Ramos (cell line): Measurements from ENCODE around the gene TAL1.
"Not testable (repeated sequence)": the region's sequence is repeated elsewhere in the genome, so short reads cannot be mapped to it uniquely, and the experiment has no call there.

Source experiments
- in situ Hi-C: fragments of 300-500 bp; cut with MboI; formaldehyde crosslinking; loops from one replicate; pipeline ENCODE4 v1.14.3; 2022; ENCODE audit warnings: low sequenced_read_pairs; ENCODE audit not compliant: unreplicated experiment

TAL1 gene

DNA sequence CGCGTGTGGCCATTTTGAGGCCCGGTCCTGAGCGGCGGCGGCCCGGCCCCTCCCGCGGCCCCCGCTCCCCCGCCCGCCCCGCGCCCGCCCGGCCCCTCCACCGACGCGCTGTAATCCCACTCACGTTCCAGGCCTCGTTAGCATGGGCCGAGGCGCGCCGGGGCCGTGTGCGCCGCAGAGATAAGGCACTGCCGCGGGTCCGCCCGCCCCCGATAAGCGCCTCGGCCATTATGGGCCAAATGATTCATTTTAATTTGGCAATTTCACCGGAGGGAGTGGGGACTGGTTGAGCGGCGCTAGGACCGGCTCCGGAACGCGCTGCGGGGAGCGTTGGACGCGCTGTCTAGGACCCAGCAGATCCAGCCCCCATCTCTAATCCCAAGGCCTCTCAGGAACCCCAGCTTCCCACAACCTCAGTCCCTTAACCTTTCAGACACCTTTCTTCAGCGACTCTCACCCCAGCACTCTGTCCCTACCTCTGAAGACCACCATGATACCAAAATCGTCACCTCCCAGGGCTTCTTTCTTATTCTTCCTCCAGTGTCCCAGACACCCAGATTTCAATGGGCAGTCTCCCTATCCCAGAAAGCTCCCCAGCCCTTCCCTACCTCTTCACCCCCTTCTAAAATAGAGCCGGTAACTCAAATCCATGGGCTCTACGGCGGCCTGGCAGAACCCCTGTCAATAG lies at the start of gene TAL1:
Gene TAL1 (minus strand): TSS at position 39 of the 688 bp plus-strand sequence. CDS start 6,337 bp downstream, outside the sequence.
- in situ Hi-C loops: no loop called here

DNA sequence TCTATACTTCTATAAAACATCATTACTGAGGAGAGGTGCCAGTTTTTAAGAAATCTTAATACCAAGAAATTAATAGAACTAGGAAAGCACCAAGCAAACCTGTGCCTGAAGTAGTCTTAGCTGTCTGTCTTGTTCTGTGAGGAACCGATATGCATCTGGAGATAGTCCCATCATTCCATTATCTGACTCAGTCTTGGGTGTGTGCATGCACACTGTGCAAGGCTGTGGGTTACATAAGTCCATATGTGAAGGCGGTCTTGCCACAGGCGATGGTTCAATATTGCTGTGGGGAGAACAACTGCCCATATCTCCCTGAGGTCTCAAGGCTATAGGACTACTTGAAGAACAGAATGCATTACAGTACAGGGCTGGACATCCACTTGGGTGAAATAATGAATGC lies 48.1 kb upstream of the TAL1 start:
- in situ Hi-C loops: no loop called here

DNA sequence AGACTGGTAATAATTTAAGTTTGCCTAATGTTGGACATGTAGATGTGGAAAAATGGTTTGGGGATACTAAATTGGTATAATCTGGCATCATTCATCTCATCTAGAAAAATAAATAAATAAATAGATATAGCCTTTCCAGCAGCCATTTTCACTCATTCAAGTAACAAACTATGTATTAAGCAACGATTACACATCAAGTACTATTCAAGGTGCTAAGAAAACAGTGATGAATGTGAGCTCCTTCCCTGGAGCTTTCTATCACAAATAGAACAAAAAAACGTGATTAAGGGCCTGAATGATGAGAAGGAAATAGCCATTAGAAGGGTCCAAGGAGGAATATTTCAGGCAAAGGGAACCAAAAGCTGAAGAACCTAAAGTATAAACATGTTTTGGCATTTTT lies 44.8 kb upstream of the TAL1 start:
- in situ Hi-C loops: no loop called here

DNA sequence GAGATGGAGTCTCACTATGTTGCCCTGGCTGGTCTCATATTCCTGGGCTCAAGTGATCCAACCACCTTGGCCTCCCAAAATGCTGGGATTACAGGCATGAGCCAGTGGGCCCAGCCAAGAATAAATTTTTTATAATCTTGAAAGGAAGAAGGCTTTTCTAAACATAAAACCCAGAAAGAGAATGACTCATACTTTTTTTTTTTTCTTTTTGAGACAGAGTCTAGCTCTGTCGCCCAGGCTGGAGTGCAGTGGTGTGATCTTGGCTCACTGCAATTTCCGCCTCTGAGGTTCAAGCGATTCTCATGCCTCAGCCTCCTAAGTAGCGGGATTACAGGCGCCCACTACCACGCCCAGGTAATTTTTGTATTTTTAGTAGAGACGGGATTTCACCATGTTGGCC lies 43.8 kb upstream of the TAL1 start:
- in situ Hi-C loops: not testable (repeated sequence)

DNA sequence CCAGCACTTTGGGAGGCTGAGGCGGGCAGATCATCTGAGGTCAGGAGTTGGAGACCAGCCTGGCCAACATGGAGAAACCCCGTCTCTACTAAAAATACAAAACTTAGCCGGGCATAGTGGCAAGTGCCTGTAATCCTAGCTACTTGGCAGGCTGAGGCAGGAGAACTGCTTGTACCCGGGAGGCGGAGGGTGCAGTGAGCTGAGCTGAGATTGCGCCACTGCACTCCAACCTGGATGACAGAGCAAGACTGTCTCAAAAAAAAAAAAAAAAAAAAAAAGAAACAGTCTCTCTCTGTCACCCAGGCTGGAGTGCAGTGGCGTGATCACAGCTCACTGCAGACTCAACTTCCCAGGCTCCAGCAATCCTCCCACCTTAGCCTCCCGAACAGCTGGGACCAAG lies 33.5 kb upstream of the TAL1 start:
- in situ Hi-C loops: not testable (repeated sequence)

DNA sequence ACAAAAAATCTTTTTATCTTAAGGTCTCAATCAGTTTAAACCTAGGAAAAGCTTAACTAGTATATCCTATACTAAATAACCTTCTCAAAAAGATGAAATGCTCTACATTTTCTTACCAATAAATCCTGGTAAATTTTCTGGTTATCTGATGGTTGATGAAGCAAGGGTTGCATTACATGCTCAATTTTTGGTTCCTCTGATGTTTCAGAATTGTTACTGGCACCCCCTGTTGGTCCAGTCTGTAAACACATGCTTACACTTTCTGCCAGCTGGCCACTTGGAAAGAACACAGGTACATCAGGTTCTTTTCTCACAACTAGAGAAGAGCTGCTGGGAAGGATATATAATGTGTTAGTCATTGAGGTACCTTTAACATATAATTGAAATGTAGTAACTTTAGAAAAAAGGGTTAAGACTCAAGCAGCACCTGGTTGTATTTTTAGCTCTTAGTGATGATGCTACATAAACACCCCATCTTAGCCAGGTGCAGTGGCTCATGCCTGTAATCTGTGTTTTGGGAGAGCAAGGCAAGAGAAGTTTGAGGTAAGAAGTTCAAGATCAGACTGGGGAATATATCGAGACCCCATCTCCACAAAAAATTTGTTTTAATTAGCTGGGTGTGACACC lies 30.9 kb upstream of the TAL1 start:
- in situ Hi-C loops: no loop called here

DNA sequence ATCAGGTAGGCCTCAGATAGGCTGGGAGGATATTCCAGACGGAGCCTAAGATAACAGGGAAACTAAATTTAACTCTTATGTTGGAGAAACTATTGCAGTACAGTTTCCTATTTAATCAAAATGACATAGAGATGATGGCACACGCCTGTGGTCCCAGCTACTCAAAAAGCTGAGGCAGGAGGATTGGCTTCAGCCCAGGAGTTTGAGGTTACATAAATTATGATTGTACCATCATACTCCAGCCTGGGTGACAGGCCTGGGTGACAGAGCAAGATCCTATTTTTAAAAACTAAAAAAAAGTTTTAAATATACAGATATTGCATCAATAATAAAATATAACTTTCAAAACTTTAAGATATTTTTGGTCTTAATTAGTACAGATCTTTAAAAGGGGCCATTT lies 25.2 kb upstream of the TAL1 start:
- in situ Hi-C loops: no loop called here

DNA sequence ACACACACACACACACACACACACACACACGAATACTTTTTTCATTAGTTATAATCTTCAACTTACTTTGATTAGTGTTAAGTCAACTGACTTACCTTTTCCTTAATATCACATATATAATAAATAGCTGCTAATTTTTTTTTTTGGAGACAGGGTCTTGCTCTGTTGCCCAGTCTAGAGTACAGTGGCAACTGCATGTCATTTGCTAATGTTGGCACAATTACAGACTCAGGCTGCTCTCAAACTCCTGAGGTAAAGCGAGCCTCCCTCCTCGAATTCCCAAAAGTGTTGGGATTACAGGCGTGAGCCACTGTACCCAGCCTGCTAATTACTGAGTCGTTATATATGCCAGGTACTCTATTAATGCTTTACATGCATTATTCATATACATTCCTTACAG lies 20.8 kb upstream of the TAL1 start:
- in situ Hi-C loops: no loop called here

DNA sequence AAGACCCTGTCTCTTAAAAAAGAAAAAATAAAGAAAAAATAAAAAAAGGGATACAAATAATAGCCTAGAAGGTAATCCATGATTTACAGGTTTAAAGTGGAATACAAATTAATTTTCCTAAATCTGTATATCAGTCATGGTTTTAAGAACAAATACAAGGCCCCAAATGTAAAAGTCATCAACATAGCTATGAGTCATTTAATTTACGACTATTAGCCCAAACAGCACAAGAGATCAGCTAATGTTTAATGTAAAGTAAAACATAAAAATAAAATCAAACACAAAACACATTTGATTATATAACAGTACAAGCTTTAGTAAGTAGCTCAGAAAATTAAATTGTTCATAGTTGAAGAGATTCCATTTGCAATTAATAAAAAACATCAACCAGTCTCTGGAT lies 20.3 kb upstream of the TAL1 start:
- in situ Hi-C loops: no loop called here

DNA sequence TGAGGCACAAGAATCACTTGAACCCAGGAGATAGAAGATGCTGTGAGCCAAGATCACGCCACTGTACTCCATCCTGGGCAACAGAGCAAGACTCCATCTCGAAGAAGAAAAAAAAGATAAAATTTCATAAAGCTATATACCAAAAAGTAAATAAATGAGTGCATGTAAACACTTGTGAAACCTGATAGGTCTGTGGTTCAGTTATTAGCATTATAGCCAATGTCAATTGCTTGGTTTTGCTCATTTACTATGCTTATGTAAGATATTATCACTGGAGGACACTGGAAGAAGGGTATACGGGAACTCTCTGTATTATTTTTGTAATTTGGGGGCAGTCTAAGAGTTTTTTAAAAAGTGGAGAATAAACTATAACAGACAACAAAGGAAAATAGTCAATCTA lies 17.7 kb upstream of the TAL1 start:
- in situ Hi-C loops: no loop called here

DNA sequence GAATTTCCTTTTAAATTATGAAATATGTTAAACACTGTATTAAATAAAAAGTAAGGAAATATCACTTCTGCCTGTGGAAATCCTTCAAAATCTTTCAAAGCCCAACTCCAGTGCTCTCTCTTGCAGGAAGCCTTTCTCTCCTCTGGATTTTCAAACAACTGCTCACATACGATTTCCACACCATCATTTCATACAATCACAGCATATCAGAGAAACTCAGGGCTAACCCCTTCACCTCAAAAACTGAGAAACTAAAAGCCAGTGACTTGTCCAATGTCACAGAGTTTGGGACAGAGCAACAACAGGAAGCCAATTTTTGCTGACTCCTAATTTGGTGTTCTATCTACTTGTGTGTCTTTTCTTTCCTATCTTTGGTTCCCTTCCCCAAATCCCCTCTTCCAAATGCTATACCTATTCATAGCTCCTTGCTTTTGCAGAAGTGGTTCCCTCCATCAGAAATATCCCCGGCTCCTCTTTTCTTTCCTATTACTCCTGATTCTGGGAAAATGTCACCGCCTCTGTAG lies 12.4 kb upstream of the TAL1 start:
- in situ Hi-C loops: no loop called here

DNA sequence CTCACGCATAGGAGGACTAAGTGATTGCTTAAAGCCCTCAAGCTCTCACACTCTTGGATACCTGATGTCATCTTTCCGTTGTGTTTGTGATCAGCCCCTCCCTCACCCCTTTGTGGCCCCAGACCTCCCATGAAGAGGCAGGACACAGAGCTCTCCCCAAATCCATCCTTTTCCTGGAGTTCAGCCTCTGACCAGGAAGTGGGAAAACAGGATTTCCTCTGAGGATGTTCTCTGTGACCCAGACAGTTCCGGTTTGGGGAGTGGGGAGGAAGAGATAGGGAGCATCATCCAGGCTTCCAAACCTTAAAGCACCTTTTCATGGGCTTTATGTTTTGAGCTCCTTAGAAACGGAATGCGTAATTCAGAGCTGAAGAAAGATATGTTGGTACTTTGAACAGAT lies 11.9 kb upstream of the TAL1 start:
- in situ Hi-C loops: no loop called here

DNA sequence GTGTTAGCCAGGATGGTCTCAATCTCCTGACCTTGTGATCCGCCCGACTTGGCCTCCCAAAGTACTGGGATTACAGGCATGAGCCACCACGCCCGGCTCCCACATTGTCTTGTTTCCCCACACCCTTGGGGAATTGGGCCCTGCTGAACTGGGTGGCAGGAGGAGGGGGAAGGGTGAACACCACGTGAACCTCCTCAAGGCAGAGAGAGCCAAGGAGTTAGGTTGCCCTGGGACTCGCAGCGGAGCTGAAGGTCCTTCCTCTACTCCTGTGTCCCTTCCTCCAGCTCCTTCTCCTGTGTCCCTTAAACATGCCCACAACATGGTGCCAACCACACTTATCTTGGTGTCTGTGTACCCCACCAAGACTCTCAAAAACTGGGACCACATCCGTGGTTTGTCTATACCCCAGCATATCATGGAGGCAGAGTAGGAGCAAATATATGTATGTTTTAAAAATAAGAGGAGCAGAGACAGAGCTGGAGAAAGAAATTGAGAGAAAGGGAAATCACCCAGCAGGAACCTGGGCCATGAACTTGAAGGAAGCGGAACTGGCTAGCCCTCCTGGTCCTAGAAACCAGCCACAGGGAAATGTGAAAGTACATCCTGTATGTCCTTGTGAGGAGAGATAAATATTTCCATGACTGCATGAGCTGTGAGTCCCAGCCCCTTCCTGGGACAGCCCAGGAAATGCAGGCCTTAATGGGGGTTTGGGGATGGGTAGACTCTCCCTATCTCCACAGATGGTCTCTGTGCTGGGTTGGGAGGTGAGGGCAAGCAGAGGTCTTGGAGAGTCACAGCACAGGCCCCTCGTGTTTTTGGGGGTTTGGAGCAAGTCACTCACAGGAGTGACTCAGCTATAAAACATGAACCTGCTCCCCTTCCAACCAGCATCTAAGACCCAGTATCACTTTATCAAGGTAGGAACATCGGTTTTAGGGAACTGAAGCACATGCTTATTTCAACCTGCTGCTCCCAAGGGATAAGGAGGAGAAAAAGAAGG lies 9.4 kb upstream of the TAL1 start:
- in situ Hi-C loops: no loop called here

DNA sequence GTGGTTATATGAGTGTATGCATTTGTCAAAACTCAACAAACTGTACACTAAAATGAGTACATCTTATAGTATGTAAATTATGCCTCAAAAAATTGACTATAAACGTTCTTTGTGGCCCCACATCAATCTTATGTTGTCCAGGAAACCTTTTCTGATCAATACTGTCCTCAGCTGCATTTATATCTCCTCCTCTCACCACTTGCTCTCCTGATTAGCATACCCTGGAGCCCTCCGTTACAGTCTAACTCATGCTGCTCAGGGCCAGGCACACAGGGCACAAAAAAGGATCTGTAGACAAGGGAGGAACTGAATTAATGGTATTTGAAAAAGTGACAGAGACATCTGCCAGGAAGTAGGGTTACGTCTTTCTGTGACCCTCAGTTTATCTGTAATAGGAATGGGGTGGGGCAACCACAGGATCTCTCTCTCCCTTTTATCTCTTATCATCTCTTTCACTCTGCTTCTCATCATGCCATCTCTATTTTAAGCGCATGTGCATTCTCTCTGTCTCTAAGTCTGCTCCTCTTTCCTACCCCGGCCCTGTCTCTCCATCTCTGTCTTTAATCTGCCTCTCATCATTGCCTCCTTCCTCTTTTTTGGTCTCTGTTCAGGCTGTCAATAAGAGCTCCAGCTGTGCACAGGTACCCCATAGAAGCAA lies 7.0 kb upstream of the TAL1 start:
- in situ Hi-C loops: no loop called here

DNA sequence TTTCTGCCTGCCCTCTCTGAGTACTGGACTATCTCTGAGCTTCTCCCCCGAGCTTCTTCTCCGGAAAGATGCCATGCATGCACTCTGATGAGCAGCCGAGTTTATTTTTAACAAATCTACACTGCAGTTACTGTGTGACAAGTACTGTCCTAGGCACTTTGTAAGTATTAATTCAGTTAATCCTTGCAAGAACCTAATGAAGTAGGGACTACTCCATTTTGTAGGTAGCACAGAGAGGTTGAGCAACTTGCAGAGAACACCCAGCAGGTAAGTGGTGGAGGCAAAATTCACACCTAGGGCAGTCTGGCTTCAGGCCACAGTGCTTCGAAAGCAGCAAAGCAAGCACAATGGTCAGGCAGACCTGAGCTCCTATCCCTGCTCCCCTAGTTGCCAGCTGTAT lies 3.8 kb upstream of the TAL1 start:
- in situ Hi-C loops: no loop called here

DNA sequence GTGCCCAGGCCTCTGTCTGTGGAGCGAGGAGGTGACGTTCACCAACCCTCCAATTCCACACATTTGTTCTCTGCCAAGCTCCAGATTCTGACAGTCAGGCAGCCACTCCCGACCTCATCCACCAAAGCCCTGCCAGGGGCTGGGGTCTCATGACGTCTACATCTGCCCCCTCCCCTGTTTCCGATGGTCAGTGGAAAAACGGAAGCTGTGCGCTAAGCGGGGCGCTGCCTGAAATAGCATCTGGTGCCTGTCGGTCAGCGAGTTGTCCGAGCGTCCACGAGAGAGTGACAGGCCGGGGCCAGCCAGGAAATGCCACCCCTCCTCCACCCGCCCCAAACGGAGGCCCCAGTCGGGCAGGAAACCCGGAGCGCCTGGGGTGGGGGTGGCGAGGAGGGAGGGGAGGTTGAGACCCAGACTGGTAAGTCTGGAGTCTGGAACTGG lies 3.2 kb upstream of the TAL1 start:
- in situ Hi-C loops: no loop called here

DNA sequence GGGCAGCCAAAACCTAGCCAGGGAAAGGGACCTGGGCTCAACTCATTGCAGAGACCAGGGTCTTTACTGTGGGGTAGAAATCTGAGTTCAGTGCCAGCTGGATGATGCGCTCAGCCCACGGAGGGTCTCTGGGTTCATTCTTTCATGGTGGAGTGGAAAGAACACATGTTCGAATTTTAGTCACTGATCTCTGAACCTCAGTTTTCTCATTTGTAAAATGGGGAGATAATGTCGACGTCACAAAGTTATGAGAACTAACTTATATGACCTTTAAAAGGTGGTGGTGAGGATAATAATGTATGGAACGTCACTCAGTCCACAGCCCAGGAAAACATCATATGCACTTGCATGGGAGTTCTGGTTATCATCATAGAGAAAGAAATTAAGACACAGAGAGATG lies 1.2 kb upstream of the TAL1 start:
- in situ Hi-C loops: no loop called here

DNA sequence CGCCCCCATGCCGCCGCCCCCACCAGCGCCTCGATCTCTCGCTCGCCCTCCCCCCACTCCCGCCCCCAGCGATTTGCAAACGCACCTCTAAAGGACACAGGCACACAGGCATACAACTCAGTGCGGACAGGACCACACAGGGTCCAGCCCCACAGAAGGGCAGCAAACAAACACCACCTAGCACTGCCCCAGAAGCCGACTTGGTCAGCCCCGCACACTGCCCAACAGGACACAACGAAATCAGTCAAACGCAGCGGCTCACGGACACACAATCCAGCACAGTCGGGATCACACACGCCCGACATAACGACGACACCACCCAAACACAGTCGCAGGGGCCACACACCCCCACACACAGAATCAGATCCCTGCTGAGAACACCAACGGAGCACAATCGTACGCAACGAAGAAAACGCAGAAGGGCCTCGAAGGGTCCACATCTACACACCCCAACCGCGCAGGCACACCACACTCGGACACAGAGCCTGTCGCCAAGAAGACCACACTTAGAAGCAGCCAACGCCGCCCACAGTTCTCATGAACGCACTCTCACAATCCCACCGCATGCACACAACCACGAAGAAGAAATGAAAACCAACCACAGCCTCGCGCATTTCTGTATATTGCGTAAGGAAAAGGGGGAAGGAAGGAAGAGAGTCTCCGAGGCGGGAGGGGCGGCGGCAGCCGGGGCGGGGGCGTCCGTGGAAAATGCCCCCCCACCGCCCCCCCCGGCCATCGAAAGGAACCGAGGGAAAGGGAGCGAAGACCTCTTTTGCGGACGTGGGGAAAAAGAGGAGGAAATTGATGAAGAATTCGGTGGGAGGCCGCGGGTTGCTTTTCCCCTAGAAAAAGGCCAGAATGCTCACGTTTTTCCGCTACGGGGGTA lies 481 bp downstream of the TAL1 start:
- in situ Hi-C loops: no loop called here

DNA sequence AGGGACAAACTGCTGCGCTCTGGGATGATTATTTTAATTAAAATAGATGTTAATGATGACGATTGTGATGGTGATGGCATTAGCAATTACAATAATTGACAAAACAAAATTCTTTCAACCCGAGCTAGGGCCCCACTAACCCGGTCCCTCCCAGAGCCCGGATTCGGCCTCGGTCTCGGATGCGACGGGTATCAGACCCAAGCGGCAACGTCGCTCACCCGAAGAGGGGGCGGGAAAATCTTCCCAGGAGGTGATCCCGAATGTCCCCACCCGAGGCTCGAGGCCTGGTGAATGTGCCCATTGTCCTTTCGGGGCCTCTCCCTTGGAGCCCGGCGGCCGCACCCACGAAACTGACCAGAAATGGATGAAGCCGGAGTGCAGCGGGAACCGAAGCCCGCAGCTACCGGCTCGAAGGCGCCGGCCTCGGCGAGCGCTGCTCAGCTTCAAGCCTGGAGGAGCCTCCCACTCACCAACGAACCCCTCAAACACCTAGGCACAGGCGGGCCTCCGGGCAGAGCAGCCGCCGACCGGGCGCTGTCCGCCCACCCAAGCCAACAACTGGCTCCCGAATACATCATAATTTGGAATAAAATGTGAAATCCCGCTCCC lies 1.2 kb downstream of the TAL1 start:
- in situ Hi-C loops: no loop called here
